Subcutaneous adipose tissue (tissue), 4 donors: ENCODE measurements around the gene HTRA3. TPM values are rescaled to one million over a fixed set of nuclear protein-coding genes. Genes with fewer than 3 reads are reported as not detected.

ENCODE experiments used
- CTCF ChIP-seq: fragments of 450-650 bp; IDR thresholded peaks from one replicate; pipeline ENCODE4 v1.5.1; 2016; ENCODE audit warnings: low read depth, mild to moderate bottlenecking, control low read depth, antibody characterized with exemption, moderate library complexity
- total RNA-seq, 4 donors: library from RNA; depleted of rRNA; stranded (reverse); fragments of >200 nt; gene quantifications; one replicate each; pipeline ENCODE4 v1.1.0, GENCODE V29; 2016

The HTRA3 gene
- total RNA-seq, 4 donors from 2014 or later, result 40.7 to 65.9 (median 56.9) TPM

GRCh38 chr4:8353912-8354453 is 84.4 kb downstream of the HTRA3 start:
- no peak for TF ChIP-seq CTCF

GRCh38 chr4:8355306-8355705 is 85.8 kb downstream of the HTRA3 start:
- no peak for TF ChIP-seq CTCF

- TF ChIP-seq CTCF, result no peak
Measured at GRCh38 chr4:8355864-8356565, 86.5 kb downstream of the HTRA3 start.

Other genes with a start within 250 kb of the HTRA3 start
- gene ABLIM2, start 110.9 kb upstream of the HTRA3 start, total RNA-seq, result 10 to 100 TPM in 2 of 4 donors, 1 to 10 TPM in 2; 5.9 to 20.0 (median 8.6) TPM
- gene SH3TC1, start 70.5 kb upstream of the HTRA3 start, total RNA-seq, result 10 to 100 TPM; 15.3 to 43.3 (median 31.9) TPM
- gene ACOX3, start 171.0 kb downstream of the HTRA3 start, total RNA-seq, result 10 to 100 TPM; 12.2 to 33.7 (median 17.3) TPM
- gene TRMT44, start 171.0 kb downstream of the HTRA3 start, total RNA-seq, result 10 to 100 TPM in 3 of 4 donors, 1 to 10 TPM in 1; 9.1 to 37.1 (median 22.5) TPM